COLO829 (cell line): ENCODE measurements around the gene BAZ2A.
"Not testable (repeated sequence)": the region's sequence is repeated elsewhere in the genome, so short reads cannot be mapped to it uniquely, and the experiment has no call there.

Experiments
- DNase-seq: peaks from one replicate; pipeline ENCODE4 v3.0.0; 2012; ENCODE audit warnings: low spot score

The BAZ2A gene

GRCh38 chr12:56593909-56594621 is 36.1 kb downstream of the BAZ2A start:
- peak; percentile 88 for DNase-seq

DNA sequence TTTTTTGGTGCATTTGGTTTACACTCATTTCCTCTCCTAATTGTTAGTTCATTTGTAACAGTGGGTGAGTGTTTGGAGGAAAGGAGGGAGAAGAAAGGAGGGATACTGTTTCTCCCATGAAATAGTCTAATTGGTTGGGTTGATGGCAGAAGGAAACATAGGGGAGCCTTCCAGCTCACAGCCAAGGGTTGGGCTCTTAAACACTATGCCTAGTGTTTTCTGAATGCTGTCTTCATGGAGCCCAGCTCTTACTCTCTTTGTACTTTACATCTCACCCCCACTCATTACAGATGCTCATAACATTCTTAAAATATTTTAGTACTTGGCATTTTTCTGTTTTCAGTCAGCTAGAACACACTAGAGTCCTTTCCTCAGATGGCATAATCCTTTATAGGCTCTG is 38.2 kb downstream of the BAZ2A start:
- DNase-seq = peak; percentile 79

GRCh38 chr12:56591126-56591525 is 39.0 kb downstream of the BAZ2A start:
- DNase-seq = no peak

DNA sequence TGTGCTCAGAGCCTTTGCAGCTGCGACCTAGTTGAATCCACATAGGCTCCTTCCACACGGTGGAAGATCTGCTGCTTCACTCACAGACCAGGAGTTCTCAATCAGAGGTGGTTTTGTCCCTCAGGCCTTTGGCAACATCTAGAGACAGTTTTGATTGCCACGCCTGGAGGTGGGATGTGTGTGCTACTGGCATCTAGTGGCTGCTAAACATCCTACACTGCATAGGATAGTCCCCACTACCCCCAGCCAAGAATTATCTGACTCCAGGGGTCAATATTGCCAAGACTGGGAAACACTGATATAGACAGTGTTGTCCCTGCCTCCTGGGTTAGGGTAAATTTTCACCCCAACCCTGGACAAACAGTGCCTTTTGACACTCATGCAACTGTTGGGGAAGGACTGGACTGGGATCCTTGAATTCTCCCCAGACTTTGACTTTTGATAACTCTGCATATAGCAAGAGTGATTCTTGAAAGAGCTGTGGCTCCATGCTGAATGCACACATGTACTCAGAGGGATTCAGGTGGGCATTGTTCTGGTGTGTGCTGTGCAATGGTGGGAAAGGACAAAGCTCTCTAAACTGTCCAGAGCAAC is 39.8 kb downstream of the BAZ2A start:
- DNase-seq = peak; percentile 27

- no peak for DNase-seq
Observed at GRCh38 chr12:56589783-56590182, 40.3 kb downstream of the BAZ2A start.

DNA sequence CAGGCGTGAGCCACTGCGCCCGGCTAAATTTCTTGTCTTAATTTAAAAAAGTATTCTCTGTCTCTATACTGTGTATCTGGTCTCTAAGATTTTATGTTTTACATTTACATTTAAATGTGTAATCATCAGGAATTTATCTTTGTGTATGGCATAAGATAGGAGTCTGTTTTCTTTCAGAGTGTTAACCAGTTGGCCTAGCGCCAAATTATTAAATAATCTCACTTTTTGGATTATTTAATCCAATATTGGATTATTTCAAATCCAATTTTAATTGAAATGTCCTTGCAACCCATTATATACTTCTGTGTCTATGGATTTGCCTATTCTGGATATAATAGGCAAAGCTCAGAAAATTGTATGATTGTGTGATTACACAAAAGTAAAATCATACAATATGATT is 45.0 kb downstream of the BAZ2A start:
- DNase-seq = no peak

DNA sequence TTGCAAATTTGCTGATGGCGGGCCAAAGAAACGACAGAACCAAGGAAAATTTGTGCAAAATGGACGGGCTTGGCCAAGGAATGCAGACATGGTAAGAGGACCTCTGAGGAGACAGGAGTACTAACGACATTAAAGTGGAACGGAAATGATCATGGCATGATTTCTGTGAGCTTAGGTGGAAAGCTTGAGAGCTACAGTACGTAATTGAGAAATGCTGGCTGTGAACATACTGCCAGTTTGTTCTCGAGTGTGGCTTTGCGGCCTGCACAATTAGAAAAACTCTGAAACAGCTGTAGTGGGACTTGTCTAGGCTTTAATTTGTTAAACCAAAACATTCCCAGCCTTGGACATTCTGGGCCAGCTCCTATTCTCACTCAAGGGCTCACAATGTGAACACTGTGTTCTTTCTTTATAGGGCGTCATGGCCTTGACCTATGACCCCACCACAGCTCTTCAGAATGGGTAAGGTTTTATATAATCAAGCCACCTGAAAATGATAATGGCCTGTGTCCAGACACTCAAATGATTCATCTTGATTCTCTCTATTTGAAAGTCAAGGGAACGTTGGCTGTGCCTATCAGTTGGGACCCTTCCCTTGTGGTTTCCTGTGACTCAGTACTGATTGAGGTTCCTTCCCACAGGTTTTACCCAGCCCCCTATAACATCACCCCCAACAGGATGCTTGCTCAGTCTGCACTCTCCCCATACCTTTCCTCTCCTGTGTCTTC is 48.5 kb downstream of the BAZ2A start:
- DNase-seq = no peak

GRCh38 chr12:56578983-56579546 is 51.1 kb downstream of the BAZ2A start:
- DNase-seq = no peak

DNA sequence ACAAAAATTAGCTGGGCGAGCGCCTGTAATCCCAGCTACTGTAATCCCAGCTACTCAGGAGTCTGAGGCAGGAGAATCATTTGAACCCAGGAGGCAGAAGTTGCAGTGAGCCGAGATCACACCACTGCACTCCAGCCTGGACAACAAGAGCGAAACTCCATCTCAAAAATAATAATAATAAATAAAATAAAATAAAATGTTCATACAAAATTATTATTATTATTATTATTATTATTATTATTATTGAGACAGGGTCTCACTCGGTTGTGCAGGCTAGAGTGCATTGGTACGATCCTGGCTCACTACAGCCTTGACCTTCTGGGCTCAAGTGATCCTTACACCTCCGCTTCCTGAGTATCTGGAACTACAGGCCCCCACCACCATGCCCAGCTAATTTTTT is 52.9 kb downstream of the BAZ2A start:
- DNase-seq = not testable (repeated sequence)

- DNase-seq = no peak
Observed at GRCh38 chr12:56574210-56574609, 55.9 kb downstream of the BAZ2A start.

DNA sequence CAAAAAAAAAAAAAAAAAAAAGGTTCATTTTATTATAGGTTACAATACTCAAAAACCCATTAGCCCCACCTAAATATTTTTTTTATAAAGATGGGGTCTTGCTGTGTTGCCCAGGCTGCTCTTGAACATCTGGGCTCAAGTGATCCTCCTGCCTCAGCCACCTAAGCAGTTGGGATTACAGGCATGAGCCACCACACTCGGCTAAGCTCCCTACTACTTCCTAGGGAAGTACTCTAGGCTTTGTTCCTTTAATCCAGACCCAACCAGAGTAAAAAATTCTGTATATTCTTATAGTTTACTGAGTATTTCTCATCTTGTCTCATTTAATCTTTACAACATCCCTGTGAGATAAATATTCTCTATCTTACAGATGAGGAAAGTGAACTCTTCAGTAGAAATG is 57.8 kb downstream of the BAZ2A start:
- DNase-seq = no peak

DNA sequence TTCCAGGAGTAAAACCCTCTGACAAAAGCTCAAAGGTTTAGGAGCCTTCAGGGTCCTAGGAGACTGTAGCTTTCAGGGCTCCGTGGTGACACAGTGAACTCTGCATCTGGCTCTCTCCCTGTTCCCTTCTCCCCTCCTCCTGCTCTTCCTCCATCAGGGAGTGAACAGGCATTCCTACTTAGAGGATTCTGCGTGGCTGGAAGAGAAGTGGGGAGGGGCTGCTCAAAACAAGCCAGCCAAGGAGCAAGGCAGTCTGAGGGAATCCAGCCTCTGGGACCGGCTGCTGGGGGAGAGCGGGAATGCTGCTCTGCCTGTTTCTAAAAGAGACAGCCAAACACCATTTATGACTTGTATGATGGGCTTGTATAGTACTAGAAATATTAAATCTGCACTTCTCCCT is 59.0 kb downstream of the BAZ2A start:
- DNase-seq = no peak

GRCh38 chr12:56568146-56568545 is 62.0 kb downstream of the BAZ2A start:
- DNase-seq = no peak

GRCh38 chr12:56565510-56566101 is 64.5 kb downstream of the BAZ2A start:
- DNase-seq = peak; percentile 11

DNA sequence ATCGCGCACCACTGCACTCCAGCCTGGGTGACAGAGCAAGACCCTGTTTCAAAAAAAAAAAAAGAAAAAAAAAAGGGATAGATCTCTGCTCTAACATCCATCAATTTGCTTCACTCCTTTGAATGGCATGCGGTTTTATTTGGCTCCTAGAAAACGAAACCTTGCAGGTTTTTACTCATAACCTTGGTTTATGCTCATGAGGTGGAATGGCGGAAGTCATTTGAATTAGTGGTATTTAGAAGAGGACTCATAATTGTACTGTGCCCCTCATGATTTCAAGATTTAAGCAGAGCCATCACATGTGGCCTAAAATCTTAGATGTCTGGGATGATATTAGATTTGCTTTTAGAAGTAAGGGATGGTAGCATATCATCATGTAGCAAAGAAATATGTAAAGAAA is 79.1 kb downstream of the BAZ2A start:
- no peak for DNase-seq

GRCh38 chr12:56546680-56547079 is 83.4 kb downstream of the BAZ2A start:
- DNase-seq = no peak
